HFFc6 (cell line): ENCODE data around the gene ABCG4. TPM values are rescaled to one million over a fixed set of nuclear protein-coding genes. Genes with fewer than 3 reads are reported as not detected.

Source experiments
- DNase-seq: peaks from one replicate; pipeline ENCODE4 v3.0.0-alpha.2; 2018
- H3K27ac Mint-ChIP-seq: 2 replicates; pipeline ENCODE4 v1.8.0; 2020; ENCODE audit warnings: mild to moderate bottlenecking, mixed read lengths
- H3K27me3 Mint-ChIP-seq: 2 replicates; pipeline ENCODE4 v1.8.0; 2021; ENCODE audit warnings: mild to moderate bottlenecking, moderate library complexity, mixed read lengths; ENCODE audit not compliant: insufficient read depth
- H3K36me3 Mint-ChIP-seq: 2 replicates; pipeline ENCODE4 v1.8.0; 2021; ENCODE audit warnings: low read depth, mixed read lengths
- H3K4me1 Mint-ChIP-seq: 2 replicates; pipeline ENCODE4 v1.8.0; 2020; ENCODE audit warnings: low read depth, mixed read lengths
- H3K4me3 Mint-ChIP-seq: 2 replicates; pipeline ENCODE4 v1.8.0; 2020; ENCODE audit warnings: mild to moderate bottlenecking, moderate library complexity, mixed read lengths
- H3K9me3 Mint-ChIP-seq: 2 replicates; pipeline ENCODE4 v1.8.0; 2020; ENCODE audit warnings: mild to moderate bottlenecking, mixed read lengths
- total RNA-seq, 6 experiments: library from RNA; stranded (reverse); fragmentation: NEBNext Ultra II Directional; extraction: Animal tissue kit (Norgen Biotek cat#: 25700); gene quantifications; 2 replicates in 1 of 6; 3 replicates in 5 of 6; pipeline ENCODE4 v1.2.3, GENCODE V29; 2021
- TF ChIP-seq, protein P1 (sequence below): fragments of 200-600 bp; sonication (generic); IDR thresholded peaks from 2 replicates; pipeline ENCODE4 v1.5.0; 2021; ENCODE audit warnings: antibody characterized with exemption, mild to moderate bottlenecking

The ABCG4 gene
- total RNA-seq, 6 experiments from 2014 or later: 0.05 to 0.50 (median 0.18) TPM

- Mint-ChIP-seq H3K4me1 (peaks cover 39% of the 10 kb centered on the region), H3K4me3 (no peak overlapping the region), H3K27ac (peak overlapping the region; percentile 36; the same call in 1 of the 2 replicates), H3K9me3 (no peaks in the 10 kb centered on the region), H3K27me3 (no peaks in the 10 kb centered on the region; the same call in 1 of the 2 replicates), H3K36me3 (peaks cover 4% of the 10 kb centered on the region; the same call in 1 of the 2 replicates)
- DNase-seq: no peak
- TF ChIP-seq, protein P1, sequence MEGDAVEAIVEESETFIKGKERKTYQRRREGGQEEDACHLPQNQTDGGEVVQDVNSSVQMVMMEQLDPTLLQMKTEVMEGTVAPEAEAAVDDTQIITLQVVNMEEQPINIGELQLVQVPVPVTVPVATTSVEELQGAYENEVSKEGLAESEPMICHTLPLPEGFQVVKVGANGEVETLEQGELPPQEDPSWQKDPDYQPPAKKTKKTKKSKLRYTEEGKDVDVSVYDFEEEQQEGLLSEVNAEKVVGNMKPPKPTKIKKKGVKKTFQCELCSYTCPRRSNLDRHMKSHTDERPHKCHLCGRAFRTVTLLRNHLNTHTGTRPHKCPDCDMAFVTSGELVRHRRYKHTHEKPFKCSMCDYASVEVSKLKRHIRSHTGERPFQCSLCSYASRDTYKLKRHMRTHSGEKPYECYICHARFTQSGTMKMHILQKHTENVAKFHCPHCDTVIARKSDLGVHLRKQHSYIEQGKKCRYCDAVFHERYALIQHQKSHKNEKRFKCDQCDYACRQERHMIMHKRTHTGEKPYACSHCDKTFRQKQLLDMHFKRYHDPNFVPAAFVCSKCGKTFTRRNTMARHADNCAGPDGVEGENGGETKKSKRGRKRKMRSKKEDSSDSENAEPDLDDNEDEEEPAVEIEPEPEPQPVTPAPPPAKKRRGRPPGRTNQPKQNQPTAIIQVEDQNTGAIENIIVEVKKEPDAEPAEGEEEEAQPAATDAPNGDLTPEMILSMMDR: no peak
These were observed 61.2 kb downstream of the ABCG4 start for GRCh38 chr11:119210050-119210449.

Other genes starting within 250 kb of the ABCG4 start
- 100 to 1,000 TPM; 120 to 135 (median 127) TPM for gene BCL9L, start 223.1 kb upstream of the ABCG4 start, total RNA-seq
- gene UPK2, start 192.8 kb upstream of the ABCG4 start, total RNA-seq: under 1 TPM in 4 of 6 experiments, not detected in 2; 0.19 to 0.83 (median 0.29) TPM
- not detected for gene FOXR1, start 177.3 kb upstream of the ABCG4 start, total RNA-seq
- 10 to 100 TPM; 15.5 to 19.1 (median 17.0) TPM for gene CENATAC, start 150.9 kb upstream of the ABCG4 start, total RNA-seq
- 100 to 1,000 TPM; 699 to 981 (median 857) TPM for gene RPS25, start 130.7 kb upstream of the ABCG4 start, total RNA-seq
- gene TRAPPC4, start 130.3 kb upstream of the ABCG4 start, total RNA-seq: 10 to 100 TPM; 71.7 to 92.6 (median 81.4) TPM
- gene SLC37A4, start 118.2 kb upstream of the ABCG4 start, total RNA-seq: 10 to 100 TPM in 3 of 6 experiments, 1 to 10 TPM in 3; 7.1 to 12.0 (median 10.3) TPM
- gene HYOU1, start 91.8 kb upstream of the ABCG4 start, total RNA-seq: 100 to 1,000 TPM; 141 to 180 (median 163) TPM
- 10 to 100 TPM; 27.4 to 31.4 (median 27.8) TPM for gene VPS11, start 81.2 kb upstream of the ABCG4 start, total RNA-seq
- 10 to 100 TPM; 31.1 to 45.6 (median 41.9) TPM for gene HMBS, start 64.2 kb upstream of the ABCG4 start, total RNA-seq
- 10 to 100 TPM; 40.5 to 52.5 (median 49.1) TPM for gene DPAGT1, start 47.2 kb upstream of the ABCG4 start, total RNA-seq
- gene C2CD2L, start 41.7 kb upstream of the ABCG4 start, total RNA-seq: 10 to 100 TPM; 10.0 to 13.5 (median 10.8) TPM
- gene HINFP, start 27.5 kb upstream of the ABCG4 start, total RNA-seq: 10 to 100 TPM in 4 of 6 experiments, 1 to 10 TPM in 2; 9.9 to 13.4 (median 11.3) TPM
- gene NLRX1, start 19.7 kb downstream of the ABCG4 start, total RNA-seq: 10 to 100 TPM; 11.8 to 14.5 (median 12.9) TPM
- gene NHERF4, start 36.4 kb downstream of the ABCG4 start, total RNA-seq: not detected
- gene CBL, start 57.3 kb downstream of the ABCG4 start, total RNA-seq: 10 to 100 TPM; 24.2 to 31.2 (median 26.1) TPM
- gene MCAM, start 168.1 kb downstream of the ABCG4 start, total RNA-seq: 1 to 10 TPM; 1.8 to 7.7 (median 6.9) TPM
- 10 to 100 TPM; 48.6 to 63.5 (median 52.7) TPM for gene RNF26, start 185.5 kb downstream of the ABCG4 start, total RNA-seq
- 10 to 100 TPM in 5 of 6 experiments, 1 to 10 TPM in 1; 8.2 to 16.1 (median 15.1) TPM for gene C1QTNF5, start 191.8 kb downstream of the ABCG4 start, total RNA-seq
- not detected for gene MFRP, start 197.7 kb downstream of the ABCG4 start, total RNA-seq
- under 1 TPM; 0.32 to 0.71 (median 0.49) TPM for gene USP2, start 232.6 kb downstream of the ABCG4 start, total RNA-seq